Activated CD4-positive, alpha-beta T cell treated with anti-CD3 and anti-CD28 coated beads for 1 hour (primary cell): ENCODE data around the gene TNFSF8.

Source experiments
- DNase-seq: peaks from one replicate; pipeline ENCODE4 v3.0.0-alpha.2; 2020

The TNFSF8 gene

DNA sequence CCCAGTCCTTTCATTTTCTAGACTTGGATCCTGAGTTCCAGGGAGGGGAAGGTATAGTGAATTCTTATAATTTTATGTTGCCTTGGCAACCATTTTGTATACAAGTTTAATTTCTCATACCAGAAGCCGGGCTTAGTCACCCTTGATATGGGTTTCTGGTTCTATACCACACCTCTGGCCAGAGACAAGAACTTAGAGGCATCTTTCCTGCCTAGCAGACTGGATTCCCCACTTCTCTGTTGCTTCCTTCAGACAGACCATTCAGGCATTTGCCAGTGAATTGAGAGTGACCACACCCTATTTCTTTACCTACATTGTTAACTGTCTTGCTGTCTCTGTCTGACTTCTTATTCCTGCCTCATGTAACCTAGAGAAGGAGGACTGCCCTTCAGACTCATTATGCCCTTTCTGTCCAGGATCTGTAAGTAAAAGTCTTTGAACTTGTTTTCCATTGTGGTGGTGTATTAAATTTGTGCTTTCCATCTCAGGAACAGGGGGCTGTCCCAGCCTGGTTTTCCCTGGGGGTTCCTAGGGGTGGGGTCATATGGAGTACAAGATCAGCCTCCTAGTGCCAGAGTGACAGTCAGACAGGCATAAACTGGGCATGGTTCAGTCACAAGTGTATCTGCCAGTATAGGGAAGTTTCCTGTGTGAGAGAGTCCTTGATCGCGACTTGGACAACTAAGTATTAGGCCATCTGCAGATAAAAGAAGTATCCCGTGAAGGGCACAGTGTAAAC is 27.4 kb downstream of the TNFSF8 start:
- no peak for DNase-seq

GRCh38 chr9:114900942-114901802 is 29.2 kb downstream of the TNFSF8 start:
- no peak for DNase-seq

DNA sequence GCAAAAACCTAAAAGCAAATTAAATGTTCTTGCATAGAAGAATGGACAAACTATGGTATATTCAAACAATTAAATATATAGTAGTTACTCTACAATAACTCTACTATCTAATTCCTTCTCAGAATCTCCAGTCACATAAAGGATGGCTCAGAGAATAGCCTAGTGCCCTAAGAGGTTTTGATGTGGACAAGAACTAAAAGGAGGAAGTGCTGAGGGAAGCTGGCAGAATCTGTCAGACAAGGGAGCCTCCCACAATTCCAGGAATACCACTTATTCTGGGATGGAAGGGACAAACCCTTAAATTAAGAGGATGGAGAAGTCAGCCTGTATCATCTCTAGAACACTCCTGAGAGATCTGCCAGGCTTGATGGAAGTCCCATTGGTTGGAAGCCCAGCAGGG is 30.4 kb downstream of the TNFSF8 start:
- DNase-seq = no peak

DNA sequence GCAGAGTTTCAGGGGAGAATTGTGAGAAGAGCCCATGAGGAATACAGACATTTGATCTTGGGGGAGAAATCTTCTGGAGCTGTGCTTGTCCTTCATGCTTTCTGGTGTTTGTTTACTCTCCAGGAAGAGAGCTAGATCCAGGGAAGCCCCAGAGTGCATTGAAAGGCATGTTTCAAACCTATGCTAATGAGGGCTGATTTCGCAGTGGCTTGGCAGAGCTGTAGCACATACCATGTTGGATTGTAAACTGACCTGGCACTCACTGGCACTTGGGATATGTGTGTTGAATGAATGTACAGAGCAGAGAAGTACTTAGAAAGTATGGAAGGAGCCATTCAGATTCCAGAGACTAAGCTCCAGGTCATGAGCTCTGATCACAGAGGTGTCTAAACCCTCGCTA is 30.9 kb downstream of the TNFSF8 start:
- no peak for DNase-seq

DNA sequence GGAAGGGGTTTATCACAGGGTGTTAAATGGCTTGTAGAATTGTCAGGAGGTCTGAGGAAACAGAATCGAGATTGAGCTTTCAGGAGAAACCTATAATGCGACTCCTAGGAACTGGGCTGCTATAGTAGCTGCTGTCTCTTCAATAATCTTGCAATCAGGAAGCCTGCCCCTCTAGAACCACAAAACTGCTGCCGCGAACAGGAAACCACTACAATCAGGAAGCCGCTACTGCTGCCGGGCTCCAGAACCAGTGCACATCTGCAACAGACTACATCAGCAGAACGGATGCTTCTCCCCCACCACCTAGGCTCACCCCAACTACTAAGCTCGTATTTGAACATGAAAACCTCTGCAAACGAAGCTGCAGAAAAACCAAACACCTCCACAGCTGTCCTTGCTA is 31.6 kb downstream of the TNFSF8 start:
- peak; percentile 64 for DNase-seq

DNA sequence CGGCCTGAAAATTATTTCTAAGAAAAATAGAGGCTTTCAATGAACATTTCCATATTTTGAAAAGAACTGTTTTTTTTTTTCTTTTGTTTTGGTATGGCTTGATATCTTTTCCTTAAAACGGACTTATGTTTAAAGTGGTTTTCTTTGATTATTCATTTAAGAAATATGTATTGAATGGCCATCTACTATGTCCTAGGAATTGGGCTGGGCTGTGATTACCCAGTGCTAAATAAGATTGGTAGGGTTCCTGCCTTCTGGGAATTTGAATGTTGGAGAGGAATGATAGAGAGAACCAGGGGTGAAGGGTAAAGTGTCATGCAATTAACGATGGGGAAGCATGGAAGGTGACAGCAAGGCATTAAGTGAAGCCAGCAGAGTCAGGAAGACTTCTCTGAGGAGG is 33.2 kb downstream of the TNFSF8 start:
- no peak for DNase-seq

- no peak for DNase-seq
Measured at GRCh38 chr9:114896344-114896743, 34.0 kb downstream of the TNFSF8 start.

- DNase-seq = no peak
Measured at GRCh38 chr9:114895521-114895991, 34.8 kb downstream of the TNFSF8 start.

GRCh38 chr9:114894609-114895433 is 35.6 kb downstream of the TNFSF8 start:
- DNase-seq = no peak

DNA sequence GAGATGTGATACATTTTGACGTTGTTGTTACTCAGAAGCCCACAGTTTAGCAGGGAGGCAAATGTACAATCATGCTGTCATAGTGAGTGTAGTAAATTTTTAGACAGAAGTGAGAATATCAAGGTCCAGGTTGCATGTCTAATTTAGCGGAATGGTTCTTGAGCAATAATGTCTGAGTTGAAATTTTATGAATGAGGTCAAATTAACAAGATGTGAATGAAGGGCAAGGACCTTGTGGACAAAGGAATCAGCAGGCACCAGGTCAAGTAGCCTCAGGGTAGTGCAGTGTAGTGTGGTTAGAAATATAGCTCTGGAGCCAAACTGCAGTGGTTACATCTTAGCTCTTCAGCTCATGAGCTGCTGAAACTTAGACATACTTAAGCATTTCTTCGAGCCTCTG is 36.2 kb downstream of the TNFSF8 start:
- no peak for DNase-seq

DNA sequence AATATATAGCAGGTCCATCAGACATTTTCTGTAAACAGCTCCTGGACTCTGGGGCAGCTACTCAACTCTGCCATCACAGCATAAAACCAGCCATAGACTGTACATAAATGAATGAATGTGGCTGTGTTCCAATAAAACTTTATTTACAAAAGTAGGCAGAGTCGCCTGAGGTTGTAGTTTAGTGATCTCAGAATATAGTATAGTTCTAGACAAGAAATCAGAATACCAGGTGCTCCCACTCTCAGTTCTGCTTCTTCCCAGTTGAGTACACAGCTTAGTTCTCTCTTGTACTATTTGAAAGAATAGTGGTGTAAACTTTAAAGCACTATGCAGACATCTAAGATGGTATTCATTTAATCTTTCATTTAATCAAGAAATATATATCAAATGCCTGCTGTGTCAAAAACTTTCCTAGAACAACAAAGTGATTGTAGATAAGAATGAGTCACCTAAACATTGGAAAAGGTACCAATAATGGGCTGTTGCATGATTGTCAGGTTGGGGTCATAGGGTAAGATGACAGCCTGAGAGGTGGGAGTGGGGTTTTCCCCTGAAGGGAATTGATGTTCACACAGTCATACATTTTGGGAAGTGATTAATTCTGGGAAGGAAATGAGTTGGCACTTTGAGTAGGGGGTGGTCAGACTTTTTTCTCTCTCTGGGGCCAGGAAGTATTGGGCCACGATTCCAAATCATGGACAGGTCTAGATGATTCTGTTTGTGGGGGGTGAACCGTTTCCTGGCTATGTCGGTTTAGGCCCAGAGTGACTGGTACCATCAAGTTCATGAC is 37.0 kb downstream of the TNFSF8 start:
- DNase-seq = no peak

- no peak for DNase-seq
Measured at GRCh38 chr9:114889802-114890224, 40.6 kb downstream of the TNFSF8 start.

- no peak for DNase-seq
Measured at GRCh38 chr9:114888607-114889006, 41.8 kb downstream of the TNFSF8 start.

DNA sequence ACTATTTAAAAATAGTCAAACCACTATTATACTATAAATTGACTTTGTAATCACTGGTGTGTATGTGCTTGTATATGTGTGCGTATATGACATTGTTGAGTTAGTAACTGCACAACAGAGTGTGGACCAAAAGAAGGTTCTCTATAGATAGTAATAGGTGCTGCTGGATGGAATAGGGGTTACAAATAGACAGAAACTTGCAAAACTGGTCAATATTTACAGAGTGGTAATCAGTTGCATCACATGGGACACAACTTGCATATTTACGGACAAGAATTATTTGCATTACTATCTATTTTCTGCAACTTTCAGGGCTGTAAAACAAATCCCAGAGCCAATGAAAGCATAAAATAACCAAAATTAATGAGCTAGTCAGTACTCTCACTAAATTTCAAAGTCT is 42.4 kb downstream of the TNFSF8 start:
- no peak for DNase-seq

DNA sequence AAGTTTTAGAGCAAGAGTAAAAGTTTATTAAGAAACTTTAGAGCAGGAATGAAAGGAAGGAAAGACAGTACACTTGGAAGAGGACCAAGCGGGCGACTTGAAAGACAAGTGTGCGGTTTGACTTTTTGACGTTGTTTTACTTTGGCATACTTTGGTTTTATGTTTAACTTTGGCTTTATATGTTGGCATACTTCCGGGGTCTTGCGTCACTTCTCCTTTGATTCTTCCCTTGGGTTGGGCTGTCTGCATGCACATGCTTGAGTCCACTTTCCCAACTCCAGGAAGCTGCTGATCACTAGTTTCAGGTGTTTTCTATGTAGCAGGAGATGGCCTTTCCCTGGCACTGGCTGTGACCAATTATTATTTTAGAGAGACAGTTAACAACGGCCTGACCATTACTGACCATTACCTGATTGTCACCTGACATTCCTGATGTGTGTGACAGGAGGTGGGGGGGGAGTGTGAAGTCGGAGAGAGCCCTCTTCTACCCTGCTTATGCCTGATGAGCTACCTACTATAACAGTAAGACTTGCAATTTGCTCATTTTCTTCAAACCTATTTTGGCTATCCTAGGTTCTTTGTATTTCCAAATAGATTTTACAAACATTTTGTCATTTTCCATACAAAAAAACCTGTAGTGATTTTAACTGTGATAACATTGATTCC is 45.5 kb downstream of the TNFSF8 start:
- DNase-seq = no peak

DNA sequence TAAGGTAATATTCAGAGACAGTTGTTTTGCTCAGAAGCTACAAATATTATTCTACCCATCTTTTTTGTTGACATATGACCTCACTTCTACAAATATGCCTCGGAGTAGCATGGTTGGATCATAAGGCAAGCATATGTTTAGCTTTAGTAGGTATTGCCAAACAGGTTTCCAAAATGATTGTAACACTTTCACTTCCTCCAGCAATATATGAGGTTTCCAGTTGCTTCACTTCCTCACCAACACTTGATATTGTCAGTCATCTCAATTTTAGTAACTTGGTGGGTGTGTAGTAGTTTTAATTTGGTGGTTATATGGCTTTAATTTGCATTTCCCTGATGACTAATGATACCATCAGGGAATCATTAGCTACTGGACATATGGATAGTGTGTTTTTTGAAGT is 46.7 kb downstream of the TNFSF8 start:
- no peak for DNase-seq

GRCh38 chr9:114880291-114880745 is 50.1 kb downstream of the TNFSF8 start:
- no peak for DNase-seq

GRCh38 chr9:114878879-114879564 is 51.4 kb downstream of the TNFSF8 start:
- no peak for DNase-seq

DNA sequence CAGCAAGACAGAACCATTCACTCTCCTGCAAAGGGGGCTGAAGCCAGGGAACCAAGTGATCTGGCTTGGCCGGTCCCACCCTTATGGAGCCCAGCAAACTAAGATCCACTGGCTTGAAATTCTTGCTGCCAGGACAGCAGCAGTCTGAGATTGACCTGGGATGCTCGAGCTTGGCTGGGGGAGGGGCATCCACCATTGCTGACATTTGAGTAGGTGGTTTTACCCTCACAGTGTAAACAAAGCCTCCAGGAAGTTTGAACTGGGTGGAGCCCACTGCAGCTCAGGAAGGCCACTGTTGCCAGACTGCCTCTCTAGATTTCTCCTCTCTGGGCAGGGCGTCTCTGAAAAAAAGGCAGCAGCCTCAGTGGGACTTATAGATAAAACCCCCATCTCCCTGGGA is 60.5 kb downstream of the TNFSF8 start:
- no peak for DNase-seq

GRCh38 chr9:114869378-114869777 is 61.0 kb downstream of the TNFSF8 start:
- DNase-seq = no peak

DNA sequence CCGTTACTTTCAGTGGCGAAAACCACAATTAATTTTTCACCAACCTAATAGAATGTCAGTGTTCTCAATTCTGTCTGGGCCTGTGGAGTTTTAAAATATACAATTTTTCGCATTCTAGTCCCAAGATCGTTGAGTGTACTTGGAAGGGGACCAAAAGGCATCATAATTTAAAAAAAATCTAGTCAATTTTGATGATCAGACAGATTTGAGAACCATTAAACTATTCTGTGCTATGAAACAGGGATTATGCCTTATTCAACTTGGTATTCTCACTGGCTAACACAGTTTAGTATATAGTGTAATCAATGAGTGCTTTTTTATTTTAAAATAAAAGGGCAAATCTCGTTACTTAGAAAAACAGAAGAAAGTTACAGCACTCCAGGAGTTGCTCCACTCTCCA is 63.1 kb downstream of the TNFSF8 start:
- no peak for DNase-seq
